Cardiac fibroblast (primary cell): ENCODE results near the gene CENPK.

Experiments used
- DNase-seq, 2 donors: peaks; one replicate each; pipeline versions ENCODE4 v3.0.0 to v3.0.0-alpha.2; 2010; ENCODE audit warnings: low read depth in 2 of 2
- H3K4me3 ChIP-seq, 2 donors: replicated peaks in 1 of 2; 1 replicate in 1 of 2; 2 replicates in 1 of 2; pipeline ENCODE4 v1.5.1; 2011; ENCODE audit warnings: low read depth in 2 of 2, low read length in 2 of 2, mild to moderate bottlenecking in 2 of 2, moderate library complexity in 1 of 2
- TF ChIP-seq, protein P1 (sequence below): IDR thresholded peaks from one replicate; pipeline ENCODE4 v1.5.1; 2011; ENCODE audit warnings: low read depth, mild to moderate bottlenecking, low read length, inconsistent platforms

CENPK gene

DNA sequence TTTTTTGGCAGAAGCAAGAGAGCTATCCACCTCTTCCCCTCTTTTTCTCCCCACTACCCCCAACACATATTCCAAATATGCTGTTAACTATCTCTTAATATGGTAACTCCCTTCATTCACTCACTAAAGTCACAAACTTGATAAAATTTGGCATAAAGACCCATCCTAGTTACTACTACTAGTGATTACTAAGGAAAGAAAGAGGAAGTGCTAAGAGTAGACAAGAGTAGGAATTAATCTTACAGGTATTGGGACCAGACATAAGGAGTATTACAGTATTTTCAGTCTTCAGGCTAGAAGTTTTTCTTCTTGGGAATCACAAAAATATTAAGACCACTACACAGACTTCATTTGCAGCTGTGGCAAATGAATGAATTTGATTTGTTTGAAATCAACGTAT is 83.4 kb downstream of the CENPK start:
- TF ChIP-seq, protein P1, sequence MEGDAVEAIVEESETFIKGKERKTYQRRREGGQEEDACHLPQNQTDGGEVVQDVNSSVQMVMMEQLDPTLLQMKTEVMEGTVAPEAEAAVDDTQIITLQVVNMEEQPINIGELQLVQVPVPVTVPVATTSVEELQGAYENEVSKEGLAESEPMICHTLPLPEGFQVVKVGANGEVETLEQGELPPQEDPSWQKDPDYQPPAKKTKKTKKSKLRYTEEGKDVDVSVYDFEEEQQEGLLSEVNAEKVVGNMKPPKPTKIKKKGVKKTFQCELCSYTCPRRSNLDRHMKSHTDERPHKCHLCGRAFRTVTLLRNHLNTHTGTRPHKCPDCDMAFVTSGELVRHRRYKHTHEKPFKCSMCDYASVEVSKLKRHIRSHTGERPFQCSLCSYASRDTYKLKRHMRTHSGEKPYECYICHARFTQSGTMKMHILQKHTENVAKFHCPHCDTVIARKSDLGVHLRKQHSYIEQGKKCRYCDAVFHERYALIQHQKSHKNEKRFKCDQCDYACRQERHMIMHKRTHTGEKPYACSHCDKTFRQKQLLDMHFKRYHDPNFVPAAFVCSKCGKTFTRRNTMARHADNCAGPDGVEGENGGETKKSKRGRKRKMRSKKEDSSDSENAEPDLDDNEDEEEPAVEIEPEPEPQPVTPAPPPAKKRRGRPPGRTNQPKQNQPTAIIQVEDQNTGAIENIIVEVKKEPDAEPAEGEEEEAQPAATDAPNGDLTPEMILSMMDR: no peak
- no peak for DNase-seq
- peak overlapping the region; percentile 58 to 68 for H3K4me3 ChIP-seq

- DNase-seq: no peak
- TF ChIP-seq, protein P1: no peak
- H3K4me3 ChIP-seq: peak overlapping the region in 1 of 2 donors; percentile 68
Observed at GRCh38 chr5:65478336-65478735, 84.6 kb downstream of the CENPK start.

- TF ChIP-seq, protein P1: no peak
- no peak for DNase-seq
- no peak overlapping the region for H3K4me3 ChIP-seq
Observed at GRCh38 chr5:65475895-65476294, 87.1 kb downstream of the CENPK start.

DNA sequence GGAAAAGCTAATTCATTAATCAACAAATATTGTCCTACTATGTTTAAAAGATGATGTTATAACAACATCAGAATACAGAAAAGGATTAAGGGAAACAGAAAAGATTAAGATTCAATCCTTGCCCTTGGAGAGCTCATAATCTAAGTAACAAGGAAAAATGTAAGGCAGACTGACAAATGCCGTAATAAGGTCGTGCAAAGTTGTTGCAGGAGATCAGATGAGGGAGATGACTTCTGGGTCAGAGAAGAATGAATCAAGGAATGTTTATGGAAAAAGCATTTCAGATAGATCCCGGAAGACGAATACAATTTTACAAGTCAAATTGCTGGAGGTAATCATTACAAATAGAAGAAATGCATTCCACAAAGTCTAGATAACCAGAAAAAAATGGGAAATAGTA is 87.6 kb downstream of the CENPK start:
- DNase-seq: no peak
- TF ChIP-seq, protein P1: no peak
- H3K4me3 ChIP-seq: no peak overlapping the region

GRCh38 chr5:65474130-65474711 is 88.7 kb downstream of the CENPK start:
- TF ChIP-seq, protein P1: no peak
- no peak overlapping the region for H3K4me3 ChIP-seq
- DNase-seq: peak in 1 of 2 donors; percentile 44

- TF ChIP-seq, protein P1: no peak
- peak in 1 of 2 donors; percentile 53 for DNase-seq
- no peak overlapping the region for H3K4me3 ChIP-seq
Observed at GRCh38 chr5:65468633-65469032, 94.3 kb downstream of the CENPK start.
